NCI-H510A (cell line): ENCODE results near the gene CSKMT.
"Not testable (repeated sequence)": the region's sequence is repeated elsewhere in the genome, so short reads cannot be mapped to it uniquely, and the experiment has no call there.

Experiments
- DNase-seq: peaks from one replicate; lab custom pipeline; 2025; lab: John Stamatoyannopoulos, UW

Gene CSKMT, protein sequence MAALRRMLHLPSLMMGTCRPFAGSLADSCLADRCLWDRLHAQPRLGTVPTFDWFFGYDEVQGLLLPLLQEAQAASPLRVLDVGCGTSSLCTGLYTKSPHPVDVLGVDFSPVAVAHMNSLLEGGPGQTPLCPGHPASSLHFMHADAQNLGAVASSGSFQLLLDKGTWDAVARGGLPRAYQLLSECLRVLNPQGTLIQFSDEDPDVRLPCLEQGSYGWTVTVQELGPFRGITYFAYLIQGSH

GRCh38 chr11:62665075-62665598 lies at the start of gene CSKMT, which contains the start of gene C11orf98:
Gene CSKMT (plus strand): TSS chr11:62665312. CDS start chr11:62665880, 568 bp downstream.
Gene C11orf98 (minus strand): TSS chr11:62665210. CDS start chr11:62665169, 41 bp downstream.
- peak; percentile 79 for DNase-seq

DNA sequence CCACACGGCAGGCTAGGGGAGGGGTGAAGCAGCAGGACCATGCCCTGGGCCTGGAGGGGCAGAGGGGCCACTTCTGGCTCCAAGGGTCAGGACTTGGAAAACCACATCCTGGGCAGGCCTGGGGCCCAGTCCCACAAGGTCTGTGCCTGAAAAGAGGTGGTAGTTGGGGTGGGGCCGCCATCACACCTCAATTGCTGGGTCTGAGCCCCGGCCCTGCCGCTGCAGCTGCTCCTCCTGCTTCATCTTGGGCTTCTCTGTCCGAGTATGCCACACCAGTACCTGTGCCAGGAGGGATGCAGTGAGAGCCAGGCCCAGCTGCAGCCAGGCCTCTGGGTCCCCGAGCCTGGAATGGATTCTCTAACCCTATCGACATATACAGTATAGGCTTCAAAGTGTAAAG lies 49.6 kb upstream of the CSKMT start:
- DNase-seq = no peak

GRCh38 chr11:62616957-62617356 lies 48.2 kb upstream of the CSKMT start:
- DNase-seq = not testable (repeated sequence)

DNA sequence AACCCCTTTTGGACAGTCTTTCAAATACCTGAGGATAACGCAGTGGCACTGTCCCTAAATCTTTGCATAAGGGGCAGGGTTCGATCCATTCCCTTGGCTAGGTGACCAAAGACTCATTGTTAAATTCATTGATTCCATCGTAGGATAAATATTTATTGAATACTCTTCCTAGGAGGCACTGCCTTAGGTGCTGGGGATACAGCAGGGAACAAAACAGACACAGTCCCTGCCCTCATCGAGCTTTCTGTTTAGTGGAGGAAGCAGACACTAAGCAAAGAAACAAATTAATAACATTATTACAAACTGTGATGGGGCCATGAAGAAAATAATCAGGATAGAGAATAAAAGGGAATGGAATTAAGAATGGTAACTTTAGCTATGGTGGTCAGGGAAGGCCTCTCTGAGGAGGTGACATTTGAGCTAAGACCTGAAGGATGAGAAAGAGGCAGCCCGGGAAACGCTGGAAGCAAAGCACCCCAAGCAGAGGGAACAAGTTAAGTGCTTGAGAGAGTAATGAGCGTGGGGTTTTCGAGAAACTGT lies 44.0 kb upstream of the CSKMT start:
- DNase-seq = no peak

- DNase-seq = peak; percentile 94
These were observed 43.3 kb upstream of the CSKMT start, which contains the start of gene B3GAT3 for GRCh38 chr11:62621567-62622470. Gene B3GAT3 (minus strand): TSS chr11:62621986. CDS start chr11:62621947, 39 bp downstream.

DNA sequence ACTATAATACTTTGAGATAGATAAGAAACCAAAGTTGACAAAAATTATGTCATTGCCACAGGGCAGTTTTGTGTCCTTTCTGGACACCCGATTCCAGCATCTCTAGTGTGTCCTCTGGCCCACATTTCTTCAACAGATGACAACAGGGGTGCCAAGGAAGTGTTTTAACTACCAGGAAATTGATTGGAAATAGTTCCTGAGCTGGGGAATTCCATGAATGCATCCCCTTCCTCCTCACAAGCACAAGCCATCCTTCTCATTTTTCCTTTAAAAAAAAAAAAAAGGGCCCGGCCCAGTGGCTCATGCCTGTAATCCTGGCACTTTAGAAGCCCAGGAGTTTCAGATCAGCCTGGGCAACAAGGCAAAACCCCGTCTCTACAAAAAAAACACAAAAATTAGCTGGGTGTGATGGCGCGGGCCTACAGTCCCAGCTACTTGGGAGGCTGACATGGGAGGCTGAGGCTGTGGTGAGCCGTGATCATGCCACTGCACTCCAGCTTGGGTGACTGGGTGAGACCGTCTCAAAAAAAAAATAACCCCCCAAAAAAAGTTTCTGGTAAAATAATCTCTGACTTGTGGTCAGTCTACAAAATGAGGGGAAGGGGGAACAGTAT lies 42.5 kb upstream of the CSKMT start:
- DNase-seq = no peak

DNA sequence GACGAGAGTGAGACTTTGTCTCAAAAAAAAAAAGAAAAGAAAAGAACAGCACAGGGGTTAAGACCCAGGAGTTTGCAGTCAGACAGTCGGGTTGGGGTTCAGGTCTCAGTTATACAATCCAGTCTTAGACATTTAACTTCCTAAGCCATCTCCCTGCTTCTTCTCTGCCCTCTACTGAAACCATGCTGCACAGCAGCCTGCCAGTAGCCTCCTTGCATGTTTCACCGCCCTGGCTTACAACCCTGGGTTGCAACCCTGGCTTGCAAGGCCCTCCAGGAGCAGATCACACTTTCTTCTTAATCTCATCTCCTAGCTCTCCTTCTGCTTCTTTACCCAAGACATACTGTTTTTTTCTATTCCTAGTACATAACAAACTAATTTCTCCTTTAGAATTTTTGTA lies 37.4 kb upstream of the CSKMT start:
- DNase-seq = no peak

DNA sequence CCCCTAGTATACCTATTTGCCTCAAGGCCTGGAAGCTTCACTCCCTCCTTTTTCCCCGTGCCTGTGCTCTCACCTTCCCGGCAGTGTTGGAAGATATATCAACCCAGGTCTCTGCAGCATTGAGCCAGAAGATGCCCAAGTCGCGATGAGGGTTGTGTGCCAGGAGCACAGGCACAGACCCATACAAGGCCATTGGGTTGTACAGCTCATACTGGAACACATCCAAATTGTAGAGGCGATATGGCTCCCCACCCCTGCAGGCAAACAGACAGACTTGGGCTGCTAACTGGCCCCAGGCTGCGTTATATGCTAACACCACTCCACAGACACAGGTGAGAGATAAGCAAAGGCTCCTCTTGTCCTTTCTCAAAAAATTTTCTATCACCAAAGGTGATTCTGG lies 32.6 kb upstream of the CSKMT start:
- no peak for DNase-seq

- no peak for DNase-seq
These were observed 20.9 kb upstream of the CSKMT start for GRCh38 chr11:62644220-62644619.

- DNase-seq = no peak
These were observed 19.5 kb upstream of the CSKMT start for GRCh38 chr11:62645671-62645945.

GRCh38 chr11:62645946-62646824 lies 18.9 kb upstream of the CSKMT start, which contains the start of gene GANAB:
Gene GANAB (minus strand): TSS chr11:62646613. CDS start chr11:62646599, 14 bp downstream.
- peak; percentile 98 for DNase-seq

DNA sequence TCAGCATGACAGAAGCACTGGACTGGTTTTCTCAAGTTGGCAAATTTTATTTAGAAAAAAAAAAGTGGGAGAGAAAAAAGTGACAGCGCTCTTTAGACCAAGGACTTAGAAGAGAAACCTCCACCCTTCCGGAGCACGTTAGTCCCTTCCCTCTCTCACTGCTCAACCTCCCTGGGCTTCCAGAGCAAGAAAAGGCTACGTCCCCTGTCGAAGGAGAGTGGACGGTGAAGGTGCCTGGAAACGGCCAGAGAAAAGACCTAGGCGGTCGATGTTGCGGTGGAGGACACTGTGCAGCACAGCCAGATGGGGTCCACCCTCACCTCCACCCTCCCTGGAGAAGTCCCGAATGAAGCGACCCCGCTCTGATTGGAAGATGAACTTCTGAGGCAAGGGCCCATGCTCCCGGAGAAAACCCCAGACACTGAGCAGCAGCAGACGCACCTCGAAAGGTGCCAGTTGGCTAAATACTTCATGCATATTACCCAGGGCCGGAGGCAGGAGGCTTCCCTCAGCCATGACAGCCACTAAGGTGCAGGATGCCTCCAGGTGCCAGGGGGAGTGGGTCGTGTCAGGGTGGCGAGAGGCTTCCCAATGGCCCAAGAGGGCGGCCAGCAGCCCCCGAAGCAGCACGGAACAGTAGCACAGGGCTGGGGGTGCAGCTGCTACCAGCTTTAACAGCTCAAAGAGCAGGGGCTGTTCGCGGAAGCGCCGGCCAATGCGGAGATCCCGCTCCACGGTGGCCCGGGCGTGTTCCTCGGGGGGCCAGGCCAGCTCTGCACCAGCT lies 18.1 kb upstream of the CSKMT start:
- DNase-seq = no peak

GRCh38 chr11:62647609-62648005 lies 17.5 kb upstream of the CSKMT start:
- no peak for DNase-seq

- no peak for DNase-seq
These were observed 16.7 kb upstream of the CSKMT start for GRCh38 chr11:62648185-62648966.

DNA sequence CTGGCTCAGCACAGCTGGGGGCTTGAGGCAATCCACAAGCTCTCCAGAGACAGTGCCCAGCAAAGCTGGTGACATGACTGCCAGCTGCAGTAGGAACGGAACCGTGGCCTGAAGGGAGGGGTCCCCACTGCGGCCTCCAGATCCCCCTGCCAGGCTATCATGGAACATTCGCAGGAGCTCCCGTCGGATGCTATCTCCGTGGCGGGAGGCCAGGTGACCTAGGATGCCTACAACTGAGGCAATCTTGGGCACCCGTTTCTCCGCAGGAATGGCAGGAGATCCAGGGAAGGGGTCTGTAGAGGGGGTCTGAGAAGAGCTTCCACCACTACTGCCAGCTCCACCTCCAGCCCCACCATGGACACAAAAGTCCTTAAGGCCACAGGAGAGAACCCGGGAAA lies 16.1 kb upstream of the CSKMT start:
- no peak for DNase-seq

DNA sequence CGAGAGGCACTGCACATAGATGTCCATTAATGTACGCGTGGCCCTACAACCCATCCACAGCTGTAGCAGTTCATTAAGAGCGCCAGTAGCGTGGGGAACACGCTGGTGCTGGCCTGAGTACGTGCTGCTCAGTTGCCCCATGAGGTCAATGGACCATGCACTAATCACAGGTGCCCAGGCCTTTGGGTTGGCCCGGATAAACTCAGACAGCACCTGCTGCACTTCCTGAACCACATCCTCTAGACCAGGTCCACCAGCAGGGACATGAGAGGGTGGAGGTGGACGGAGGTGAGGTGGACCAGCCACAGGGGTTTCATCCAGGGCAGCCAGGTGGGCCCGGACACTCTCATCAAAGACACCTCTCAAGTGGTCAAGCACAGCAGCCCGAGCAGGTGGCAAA lies 15.6 kb upstream of the CSKMT start:
- no peak for DNase-seq

DNA sequence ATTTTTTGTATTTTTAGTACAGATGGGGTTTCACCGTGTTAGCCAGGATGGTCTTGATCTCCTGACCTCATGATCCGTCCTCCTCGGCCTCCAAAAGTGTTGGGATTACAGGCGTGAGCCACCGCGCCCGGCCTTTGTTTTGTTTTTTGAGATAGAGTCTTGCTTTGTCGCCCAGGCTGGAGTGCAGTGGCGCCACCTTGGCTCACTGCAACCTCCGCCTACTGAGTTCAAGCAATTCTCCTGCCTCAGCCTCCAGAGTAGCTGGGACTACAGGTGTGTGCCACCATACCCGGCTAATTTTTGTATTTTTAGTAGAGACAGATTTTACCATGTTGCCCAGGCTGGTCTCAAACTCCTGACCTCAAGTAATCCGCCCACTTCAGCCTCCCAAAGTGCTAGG lies 14.8 kb upstream of the CSKMT start:
- DNase-seq = not testable (repeated sequence)

DNA sequence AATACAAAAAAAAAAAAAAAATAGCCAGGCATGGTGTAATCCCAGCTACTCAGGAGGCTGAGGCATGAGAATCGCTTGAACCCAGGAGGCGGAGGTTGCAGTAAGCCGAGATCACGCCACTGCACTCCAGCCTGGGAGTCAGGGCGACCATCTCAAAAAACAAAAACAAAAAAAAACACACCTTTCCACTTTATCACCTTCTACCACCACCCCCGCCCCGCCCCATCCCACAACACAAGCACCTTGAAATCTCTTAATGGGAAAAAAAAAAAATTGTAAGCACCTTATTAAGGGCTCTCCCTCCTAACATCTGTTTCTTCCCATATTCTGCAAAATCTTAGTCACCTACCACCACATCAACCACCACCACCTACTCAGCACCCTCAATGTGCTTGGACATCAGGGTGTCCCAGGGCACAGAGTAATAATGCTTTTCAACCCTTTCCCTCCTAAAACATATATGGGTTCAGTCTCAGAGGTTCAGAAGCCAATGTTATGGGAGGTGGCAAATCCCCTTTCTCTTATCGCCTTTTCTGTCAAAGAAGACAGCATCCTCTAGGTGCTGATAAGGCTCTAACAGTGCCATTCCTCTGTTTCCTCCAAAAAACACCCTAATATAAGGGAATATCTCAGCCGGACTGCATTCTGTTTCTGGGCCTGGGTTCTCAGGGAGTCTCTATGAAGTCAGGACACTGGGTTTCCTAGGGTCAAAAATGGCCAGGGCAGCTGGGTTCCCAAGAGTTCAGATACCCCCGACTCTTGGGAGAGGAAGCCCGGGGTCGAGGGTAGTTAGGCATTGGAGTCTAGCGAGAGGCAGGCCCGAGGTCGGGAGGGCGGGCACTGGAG lies 12.7 kb upstream of the CSKMT start:
- no peak for DNase-seq

- DNase-seq = no peak
These were observed 10.8 kb upstream of the CSKMT start for GRCh38 chr11:62654297-62654696.
